Hepatocyte (in vitro differentiated cells): ENCODE data around the gene UXT.

Experiments
- EZH2 ChIP-seq: fragments of 200-600 bp; sonication (generic); IDR thresholded peaks from 2 replicates; pipeline ENCODE4 v1.6.1; 2016; ENCODE audit warnings: antibody characterized with exemption, mild to moderate bottlenecking, borderline replicate concordance
- EZH2phosphoT487 ChIP-seq: fragments of 200-600 bp; sonication (generic); IDR thresholded peaks from one replicate; pipeline ENCODE4 v1.6.1; 2018; ENCODE audit warnings: antibody characterized with exemption, mild to moderate bottlenecking, low read depth, moderate library complexity; ENCODE audit not compliant: unreplicated experiment, severe bottlenecking
- TF ChIP-seq, protein P1 (sequence below): fragments of 200-600 bp; sonication (generic); IDR thresholded peaks from 2 replicates; pipeline ENCODE4 v1.5.1; 2016; ENCODE audit warnings: antibody characterized with exemption, mild to moderate bottlenecking; ENCODE audit not compliant: poor library complexity

DNA sequence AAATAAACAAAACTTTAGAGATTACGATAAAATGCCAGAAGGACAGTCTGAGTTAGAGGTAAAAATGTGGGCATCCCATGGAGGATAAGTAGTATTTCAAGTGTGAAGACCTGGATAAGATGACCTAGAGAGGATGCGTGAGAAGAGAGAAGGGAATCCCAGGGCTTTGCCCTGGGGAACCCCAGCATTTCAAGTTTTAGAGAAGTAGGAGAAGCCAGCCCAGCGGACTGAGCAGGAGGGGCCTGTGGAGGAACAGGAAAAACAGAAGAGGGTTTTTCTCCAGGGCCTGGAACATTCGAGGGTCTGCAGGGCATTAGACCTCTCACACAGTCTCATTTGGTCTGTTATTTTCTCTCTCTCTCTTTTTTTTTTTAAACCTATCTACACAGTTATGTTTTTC lies 26.3 kb downstream of the UXT start:
- TF ChIP-seq, protein P1, sequence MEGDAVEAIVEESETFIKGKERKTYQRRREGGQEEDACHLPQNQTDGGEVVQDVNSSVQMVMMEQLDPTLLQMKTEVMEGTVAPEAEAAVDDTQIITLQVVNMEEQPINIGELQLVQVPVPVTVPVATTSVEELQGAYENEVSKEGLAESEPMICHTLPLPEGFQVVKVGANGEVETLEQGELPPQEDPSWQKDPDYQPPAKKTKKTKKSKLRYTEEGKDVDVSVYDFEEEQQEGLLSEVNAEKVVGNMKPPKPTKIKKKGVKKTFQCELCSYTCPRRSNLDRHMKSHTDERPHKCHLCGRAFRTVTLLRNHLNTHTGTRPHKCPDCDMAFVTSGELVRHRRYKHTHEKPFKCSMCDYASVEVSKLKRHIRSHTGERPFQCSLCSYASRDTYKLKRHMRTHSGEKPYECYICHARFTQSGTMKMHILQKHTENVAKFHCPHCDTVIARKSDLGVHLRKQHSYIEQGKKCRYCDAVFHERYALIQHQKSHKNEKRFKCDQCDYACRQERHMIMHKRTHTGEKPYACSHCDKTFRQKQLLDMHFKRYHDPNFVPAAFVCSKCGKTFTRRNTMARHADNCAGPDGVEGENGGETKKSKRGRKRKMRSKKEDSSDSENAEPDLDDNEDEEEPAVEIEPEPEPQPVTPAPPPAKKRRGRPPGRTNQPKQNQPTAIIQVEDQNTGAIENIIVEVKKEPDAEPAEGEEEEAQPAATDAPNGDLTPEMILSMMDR, result no peak
- TF ChIP-seq EZH2, result no peak
- no peak for TF ChIP-seq EZH2phosphoT487
